SK-N-MC (cell line): Measurements from ENCODE around the gene PCGF3.

Source experiments
- EZH2 ChIP-seq: fragments of 200-600 bp; sonication (generic); IDR thresholded peaks from one replicate; pipeline ENCODE4 v1.6.1; 2017; ENCODE audit warnings: antibody characterized with exemption
- POLR2AphosphoS5 ChIP-seq: IDR thresholded peaks from 2 replicates; pipeline ENCODE4 v1.6.1; 2012; ENCODE audit warnings: mild to moderate bottlenecking, low read depth, low read length, borderline replicate concordance

DNA sequence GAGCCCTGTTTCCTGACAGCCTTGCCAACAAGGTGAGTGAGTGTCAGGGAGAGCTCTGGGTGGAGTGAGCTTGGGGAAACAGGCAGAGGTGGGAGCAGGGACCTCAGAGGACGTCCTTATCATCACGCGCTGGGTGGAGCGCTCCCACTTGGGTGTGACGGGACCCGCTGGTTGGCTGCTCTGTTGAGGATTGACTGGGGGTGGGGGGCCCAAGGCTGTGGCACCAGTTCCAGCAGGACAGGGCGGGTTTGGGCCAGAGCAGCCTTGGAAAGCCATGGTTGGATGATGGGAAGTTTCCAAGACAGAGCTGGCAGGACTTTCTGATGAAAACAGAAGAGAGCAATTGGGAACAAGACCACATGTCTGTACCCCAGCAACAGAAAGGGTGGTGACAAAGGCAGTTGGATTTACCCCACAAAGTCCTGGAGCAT is 3.0 kb upstream of the PCGF3 start:
- TF ChIP-seq POLR2AphosphoS5 (no peak), EZH2 (no peak)
